T-helper 1 cell treated with Interleukin-12 subunit alpha and Interleukin-12 subunit beta and Interleukin-4 antibody, amounts not matched to agents 30 μg/mL and 1 μg/mL, for 36 hours (primary cell): ENCODE measurements around the gene MEFV.

Experiments
- H3K27ac Mint-ChIP-seq: one replicate; pipeline ENCODE4 v1.8.0; 2021; ENCODE audit warnings: mild to moderate bottlenecking, mixed read lengths
- H3K27me3 Mint-ChIP-seq: one replicate; pipeline ENCODE4 v1.8.0; 2021; ENCODE audit warnings: low read depth, mixed read lengths
- H3K36me3 Mint-ChIP-seq: one replicate; pipeline ENCODE4 v1.8.0; 2021; ENCODE audit warnings: low read depth, mixed read lengths
- H3K4me1 Mint-ChIP-seq: one replicate; pipeline ENCODE4 v1.8.0; 2021; ENCODE audit warnings: low read depth, mixed read lengths
- H3K4me3 Mint-ChIP-seq: one replicate; pipeline ENCODE4 v1.8.0; 2021; ENCODE audit warnings: mild to moderate bottlenecking, moderate library complexity, mixed read lengths
- H3K9me3 Mint-ChIP-seq: one replicate; pipeline ENCODE4 v1.8.0; 2021; ENCODE audit warnings: mixed read lengths

Gene MEFV

DNA sequence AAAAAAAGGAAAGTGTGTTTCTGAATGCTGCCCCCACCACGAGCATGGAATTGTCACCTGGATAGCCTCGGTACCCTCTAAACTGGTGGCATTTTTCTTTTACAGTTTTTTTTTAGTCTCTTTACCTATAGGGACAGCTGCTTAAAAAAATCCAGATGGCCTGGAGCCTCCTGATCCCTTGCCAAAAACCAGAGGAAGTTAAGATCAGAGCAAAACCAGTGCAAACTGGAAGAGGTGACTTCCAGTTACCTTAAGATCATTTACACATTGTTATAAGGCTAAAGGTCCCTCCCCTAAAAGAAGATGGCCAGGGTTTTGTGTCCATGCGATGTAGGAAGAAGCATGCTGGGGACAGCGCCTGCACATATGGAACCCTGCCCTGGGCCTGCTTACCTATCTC, 3.5 kb downstream of the MEFV start:
- H3K4me1 Mint-ChIP-seq = peaks cover 2% of the 10 kb centered on the region
- H3K27me3 Mint-ChIP-seq = peaks cover 3% of the 10 kb centered on the region
- H3K9me3 Mint-ChIP-seq = peaks cover 6% of the 10 kb centered on the region
- no peak overlapping the region for H3K27ac Mint-ChIP-seq
- no peaks in the 10 kb centered on the region for H3K36me3 Mint-ChIP-seq
- no peak overlapping the region for H3K4me3 Mint-ChIP-seq

DNA sequence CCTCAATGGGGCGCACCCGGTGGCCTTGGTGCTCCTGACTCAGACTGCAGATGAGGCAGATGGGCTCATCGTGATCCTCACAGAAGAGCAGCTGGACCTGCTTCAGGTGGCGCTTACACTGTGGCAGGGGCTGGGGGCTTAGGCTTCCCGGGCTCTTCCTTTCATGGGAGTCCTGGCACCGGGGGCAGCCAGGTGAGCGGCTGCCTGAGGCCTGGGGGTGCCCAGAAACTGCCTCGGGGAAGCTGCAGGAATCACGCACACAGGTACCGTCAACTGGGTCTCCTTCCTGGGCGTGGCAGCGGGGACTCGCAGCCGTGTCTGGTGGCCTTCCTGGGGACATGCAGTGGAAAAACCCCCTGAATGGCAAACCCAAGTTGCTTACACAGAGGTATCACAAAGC, 7.0 kb downstream of the MEFV start:
- Mint-ChIP-seq H3K4me1 (no peaks in the 10 kb centered on the region), H3K27ac (no peak overlapping the region), H3K4me3 (no peak overlapping the region), H3K9me3 (peaks cover 6% of the 10 kb centered on the region), H3K27me3 (peaks cover 3% of the 10 kb centered on the region), H3K36me3 (no peaks in the 10 kb centered on the region)

- Mint-ChIP-seq H3K36me3 (no peaks in the 10 kb centered on the region), H3K27ac (no peak overlapping the region), H3K4me3 (no peak overlapping the region), H3K9me3 (peaks cover 8% of the 10 kb centered on the region), H3K27me3 (peaks cover 3% of the 10 kb centered on the region), H3K4me1 (no peaks in the 10 kb centered on the region)
These were observed 7.4 kb downstream of the MEFV start for GRCh38 chr16:3249020-3249419.

- Mint-ChIP-seq H3K4me1 (no peaks in the 10 kb centered on the region), H3K4me3 (no peak overlapping the region), H3K27ac (no peak overlapping the region), H3K36me3 (no peaks in the 10 kb centered on the region), H3K27me3 (peaks cover 3% of the 10 kb centered on the region), H3K9me3 (peaks cover 13% of the 10 kb centered on the region)
These were observed 7.8 kb downstream of the MEFV start for GRCh38 chr16:3248596-3248995.

DNA sequence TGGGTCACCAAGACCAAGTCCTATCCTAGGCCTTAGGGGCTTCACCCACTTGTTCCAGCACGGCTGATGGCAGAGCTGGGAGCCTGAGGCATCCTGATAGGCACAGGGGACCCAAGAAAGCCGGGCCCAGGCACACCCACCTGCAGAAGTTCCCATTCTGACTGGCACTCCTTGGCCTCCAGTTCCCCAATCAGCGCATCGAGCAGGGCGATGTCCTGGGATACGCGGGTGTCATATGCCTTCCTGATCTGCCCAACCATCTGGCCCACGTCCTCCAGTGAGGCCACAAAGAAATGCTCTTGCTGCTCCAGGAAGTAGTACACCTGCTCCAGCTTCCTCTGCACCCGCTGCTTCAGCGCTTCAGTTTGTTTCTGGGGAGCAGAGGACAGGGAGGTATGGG, 9.6 kb downstream of the MEFV start:
- Mint-ChIP-seq H3K4me1 (no peaks in the 10 kb centered on the region), H3K27me3 (peaks cover 3% of the 10 kb centered on the region), H3K9me3 (peaks cover 14% of the 10 kb centered on the region), H3K27ac (no peak overlapping the region), H3K4me3 (no peak overlapping the region), H3K36me3 (no peaks in the 10 kb centered on the region)

- no peak overlapping the region for H3K4me3 Mint-ChIP-seq
- H3K9me3 Mint-ChIP-seq = peaks cover 12% of the 10 kb centered on the region
- peaks cover under 1% of the 10 kb centered on the region for H3K27me3 Mint-ChIP-seq
- no peaks in the 10 kb centered on the region for H3K4me1 Mint-ChIP-seq
- no peaks in the 10 kb centered on the region for H3K36me3 Mint-ChIP-seq
- no peak overlapping the region for H3K27ac Mint-ChIP-seq
These were observed 10.4 kb downstream of the MEFV start for GRCh38 chr16:3246002-3246401.

DNA sequence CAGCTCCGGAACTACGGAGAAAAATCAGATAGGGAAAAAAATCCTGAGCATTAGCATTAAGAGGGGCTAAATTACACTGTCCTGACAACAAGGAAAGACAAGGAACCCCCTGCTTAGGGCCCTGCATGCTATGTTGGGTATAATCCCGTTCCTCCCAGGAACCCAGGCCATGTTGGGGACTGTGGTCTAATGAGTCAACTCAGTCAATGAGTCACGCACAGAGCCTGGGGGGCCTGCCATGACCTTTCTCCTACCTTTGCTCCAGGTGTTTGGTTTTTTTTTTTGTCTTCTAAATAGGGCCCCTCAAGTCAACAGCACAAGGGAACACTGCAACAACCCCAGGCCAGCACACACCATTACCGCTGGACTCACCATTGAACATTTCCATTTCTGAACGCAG, 12.6 kb downstream of the MEFV start:
- H3K4me3 Mint-ChIP-seq = no peak overlapping the region
- H3K27me3 Mint-ChIP-seq = no peaks in the 10 kb centered on the region
- H3K9me3 Mint-ChIP-seq = peaks cover 8% of the 10 kb centered on the region
- no peak overlapping the region for H3K27ac Mint-ChIP-seq
- H3K36me3 Mint-ChIP-seq = no peaks in the 10 kb centered on the region
- H3K4me1 Mint-ChIP-seq = no peaks in the 10 kb centered on the region

GRCh38 chr16:3242709-3243108, 13.7 kb downstream of the MEFV start:
- peaks cover 8% of the 10 kb centered on the region for H3K9me3 Mint-ChIP-seq
- H3K4me3 Mint-ChIP-seq = no peak overlapping the region
- H3K27ac Mint-ChIP-seq = no peak overlapping the region
- no peaks in the 10 kb centered on the region for H3K27me3 Mint-ChIP-seq
- no peaks in the 10 kb centered on the region for H3K4me1 Mint-ChIP-seq
- no peaks in the 10 kb centered on the region for H3K36me3 Mint-ChIP-seq

DNA sequence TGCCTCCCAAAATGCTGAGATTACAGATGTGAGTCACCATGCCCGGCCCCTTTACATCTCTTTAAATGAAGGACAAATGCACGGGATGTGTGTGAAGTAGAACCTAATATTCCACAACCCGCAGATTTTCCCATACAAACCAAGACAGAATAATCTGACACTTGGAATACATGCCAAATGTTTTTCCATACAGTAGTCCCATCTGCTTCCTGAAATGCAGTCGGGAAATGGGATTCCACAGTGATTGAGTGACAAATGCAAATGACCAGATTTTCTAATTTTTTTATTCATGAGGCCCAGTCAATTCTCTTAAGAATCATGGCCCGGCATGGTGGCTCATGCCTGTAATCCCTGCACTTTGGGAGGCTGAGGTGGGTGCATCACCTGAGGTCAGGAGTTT, 14.7 kb downstream of the MEFV start:
- Mint-ChIP-seq H3K9me3 (peaks cover 12% of the 10 kb centered on the region), H3K27ac (no peak overlapping the region), H3K4me1 (no peaks in the 10 kb centered on the region), H3K36me3 (no peaks in the 10 kb centered on the region), H3K4me3 (no peak overlapping the region), H3K27me3 (no peaks in the 10 kb centered on the region)

DNA sequence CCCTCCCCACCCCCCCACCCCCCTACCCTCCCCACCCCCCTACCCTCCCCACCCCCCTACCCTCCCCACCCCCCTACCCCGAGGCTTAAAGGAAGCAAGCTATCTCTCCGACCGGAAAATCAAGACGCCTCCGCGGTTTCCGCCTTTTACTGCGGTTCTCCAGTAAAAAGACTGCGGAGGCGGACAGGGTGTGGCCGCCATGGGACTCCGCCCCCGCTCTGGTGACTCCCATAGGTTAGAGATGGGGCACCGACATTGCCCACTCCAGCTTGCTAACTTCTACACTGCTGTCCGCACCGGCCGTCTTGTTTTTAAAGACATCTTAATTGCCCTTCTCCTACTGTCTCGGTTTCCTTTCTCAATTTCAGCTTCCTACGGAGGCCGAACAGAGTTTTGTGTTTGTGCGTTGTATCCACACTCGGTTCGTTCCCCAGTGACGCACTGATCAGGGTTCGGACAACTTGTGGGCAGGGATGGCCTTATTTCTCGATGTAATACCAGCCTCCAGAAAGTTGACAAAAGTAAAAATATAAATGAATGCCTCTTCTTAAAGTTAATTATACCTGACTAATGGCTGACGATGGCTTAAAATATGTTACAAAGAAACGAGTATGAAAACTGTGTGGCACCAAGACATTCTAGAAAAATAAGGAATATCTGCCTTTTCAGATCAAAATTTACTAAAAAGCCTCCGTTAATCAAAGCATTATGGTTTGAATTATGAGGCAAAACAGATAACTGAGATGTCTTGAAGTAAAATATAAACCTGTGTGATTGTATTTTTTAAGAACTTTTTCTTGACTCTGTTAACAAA, 20.4 kb downstream of the MEFV start:
- H3K27me3 Mint-ChIP-seq = no peaks in the 10 kb centered on the region
- peak overlapping the region; percentile 75 for H3K4me3 Mint-ChIP-seq
- peaks cover 18% of the 10 kb centered on the region for H3K4me1 Mint-ChIP-seq

GRCh38 chr16:3234857-3235561, 21.4 kb downstream of the MEFV start, which contains the start of gene ZNF200:
TSS of gene ZNF200 (minus strand) at chr16:3235158. CDS start at chr16:3233755, 1,403 bp downstream.
- peaks cover 18% of the 10 kb centered on the region for H3K4me1 Mint-ChIP-seq
- peak within 1 kb of the TSS; percentile 96 for H3K4me3 Mint-ChIP-seq
- H3K36me3 Mint-ChIP-seq = peaks cover 41% of the 10 kb centered on the region
- H3K27me3 Mint-ChIP-seq = no peaks in the 10 kb centered on the region
- H3K27ac Mint-ChIP-seq = peak within 1 kb of the TSS; percentile 98
- H3K9me3 Mint-ChIP-seq = peaks cover 41% of the 10 kb centered on the region

More for the DNA sequence above, 20.4 kb downstream of the MEFV start:
- H3K9me3 Mint-ChIP-seq = peaks cover 30% of the 10 kb centered on the region
- H3K36me3 Mint-ChIP-seq = peaks cover 30% of the 10 kb centered on the region
- peak overlapping the region; percentile 76 for H3K27ac Mint-ChIP-seq

- peak overlapping the region; percentile 98 for H3K27ac Mint-ChIP-seq
- peak overlapping the region; percentile 96 for H3K4me3 Mint-ChIP-seq
- peaks cover 18% of the 10 kb centered on the region for H3K4me1 Mint-ChIP-seq
- peaks cover 43% of the 10 kb centered on the region for H3K9me3 Mint-ChIP-seq
- no peaks in the 10 kb centered on the region for H3K27me3 Mint-ChIP-seq
- H3K36me3 Mint-ChIP-seq = peaks cover 44% of the 10 kb centered on the region
These were observed 21.9 kb downstream of the MEFV start for GRCh38 chr16:3234543-3234856.

- H3K9me3 Mint-ChIP-seq = peaks cover 72% of the 10 kb centered on the region
These were observed 32.4 kb downstream of the MEFV start for GRCh38 chr16:3223913-3224515.

GRCh38 chr16:3220839-3221238, 35.6 kb downstream of the MEFV start:
- no peaks in the 10 kb centered on the region for H3K27me3 Mint-ChIP-seq
- peaks cover 12% of the 10 kb centered on the region for H3K4me1 Mint-ChIP-seq
- H3K36me3 Mint-ChIP-seq = peaks cover 57% of the 10 kb centered on the region
- no peak overlapping the region for H3K27ac Mint-ChIP-seq
- H3K4me3 Mint-ChIP-seq = no peak overlapping the region
- peaks cover 72% of the 10 kb centered on the region for H3K9me3 Mint-ChIP-seq

More at GRCh38 chr16:3223913-3224515, 32.4 kb downstream of the MEFV start:
- Mint-ChIP-seq H3K27me3 (no peaks in the 10 kb centered on the region), H3K4me3 (no peak overlapping the region), H3K27ac (no peak overlapping the region), H3K4me1 (no peaks in the 10 kb centered on the region), H3K36me3 (peaks cover 66% of the 10 kb centered on the region)

DNA sequence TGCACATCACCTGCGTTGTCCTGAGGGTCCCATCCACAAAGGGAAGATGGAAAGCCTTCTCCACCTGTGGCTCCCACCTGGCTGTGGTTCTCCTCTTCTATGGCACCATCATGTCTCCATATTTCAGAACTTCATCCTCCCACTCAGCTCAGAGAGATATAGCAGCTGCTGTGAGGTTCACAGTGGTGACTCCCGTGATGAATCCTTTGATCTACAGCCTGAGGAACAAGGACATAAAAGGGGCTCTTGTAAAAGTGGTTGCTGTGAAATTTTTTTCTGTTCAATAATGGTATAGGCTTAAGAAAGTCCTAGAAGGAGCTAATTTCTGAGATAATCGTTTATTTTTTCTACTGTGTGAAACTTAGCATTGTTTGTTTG, 40.2 kb downstream of the MEFV start:
- H3K27ac Mint-ChIP-seq = peak overlapping the region; percentile 95
- H3K4me1 Mint-ChIP-seq = peaks cover 32% of the 10 kb centered on the region
- H3K36me3 Mint-ChIP-seq = peaks cover 43% of the 10 kb centered on the region
- H3K4me3 Mint-ChIP-seq = peak overlapping the region; percentile 54
- H3K9me3 Mint-ChIP-seq = peaks cover 67% of the 10 kb centered on the region
- H3K27me3 Mint-ChIP-seq = no peaks in the 10 kb centered on the region
